OCI-LY1 (cell line): ENCODE results near the gene ZNF800.

Experiments used
- CTCF ChIP-seq: fragments of 200-600 bp; sonication (generic), shearing (Covaris generic); IDR thresholded peaks from 2 replicates; pipeline ENCODE4 v1.5.1; 2017; ENCODE audit warnings: mild to moderate bottlenecking, antibody characterized with exemption, low read length, moderate library complexity, mixed read lengths
- EZH2 ChIP-seq: fragments of 200-600 bp; sonication (generic), shearing (Covaris generic); IDR thresholded peaks from 2 replicates; pipeline ENCODE4 v1.8.0; 2017; ENCODE audit warnings: borderline replicate concordance, mixed run types, mild to moderate bottlenecking, antibody characterized with exemption, low read length, moderate library complexity, mixed read lengths

- TF ChIP-seq CTCF = no peak
- TF ChIP-seq EZH2 = no peak
These were observed 14.0 kb downstream of the ZNF800 start for GRCh38 chr7:127378537-127378936.
